ENCODE data around the gene RPUSD2. TPM values are rescaled to one million over a fixed set of nuclear protein-coding genes. Genes with fewer than 3 reads are reported as not detected.
A peak's percentile ranks its signal among the peaks of the same experiment; 100 is the strongest.

RPUSD2 gene, protein sequence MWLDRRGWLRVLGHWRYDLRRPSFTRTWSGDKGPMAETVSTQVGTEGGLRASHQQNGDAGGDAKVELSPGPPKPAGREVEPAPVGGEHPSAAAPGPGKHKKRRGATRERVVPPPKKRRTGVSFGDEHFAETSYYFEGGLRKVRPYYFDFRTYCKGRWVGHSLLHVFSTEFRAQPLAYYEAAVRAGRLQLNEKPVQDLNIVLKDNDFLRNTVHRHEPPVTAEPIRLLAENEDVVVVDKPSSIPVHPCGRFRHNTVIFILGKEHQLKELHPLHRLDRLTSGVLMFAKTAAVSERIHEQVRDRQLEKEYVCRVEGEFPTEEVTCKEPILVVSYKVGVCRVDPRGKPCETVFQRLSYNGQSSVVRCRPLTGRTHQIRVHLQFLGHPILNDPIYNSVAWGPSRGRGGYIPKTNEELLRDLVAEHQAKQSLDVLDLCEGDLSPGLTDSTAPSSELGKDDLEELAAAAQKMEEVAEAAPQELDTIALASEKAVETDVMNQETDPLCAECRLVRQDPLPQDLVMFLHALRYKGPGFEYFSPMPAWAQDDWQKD
- total RNA-seq: 10 to 100 TPM; 33.3 to 41.1 (median 37.0) TPM

DNA sequence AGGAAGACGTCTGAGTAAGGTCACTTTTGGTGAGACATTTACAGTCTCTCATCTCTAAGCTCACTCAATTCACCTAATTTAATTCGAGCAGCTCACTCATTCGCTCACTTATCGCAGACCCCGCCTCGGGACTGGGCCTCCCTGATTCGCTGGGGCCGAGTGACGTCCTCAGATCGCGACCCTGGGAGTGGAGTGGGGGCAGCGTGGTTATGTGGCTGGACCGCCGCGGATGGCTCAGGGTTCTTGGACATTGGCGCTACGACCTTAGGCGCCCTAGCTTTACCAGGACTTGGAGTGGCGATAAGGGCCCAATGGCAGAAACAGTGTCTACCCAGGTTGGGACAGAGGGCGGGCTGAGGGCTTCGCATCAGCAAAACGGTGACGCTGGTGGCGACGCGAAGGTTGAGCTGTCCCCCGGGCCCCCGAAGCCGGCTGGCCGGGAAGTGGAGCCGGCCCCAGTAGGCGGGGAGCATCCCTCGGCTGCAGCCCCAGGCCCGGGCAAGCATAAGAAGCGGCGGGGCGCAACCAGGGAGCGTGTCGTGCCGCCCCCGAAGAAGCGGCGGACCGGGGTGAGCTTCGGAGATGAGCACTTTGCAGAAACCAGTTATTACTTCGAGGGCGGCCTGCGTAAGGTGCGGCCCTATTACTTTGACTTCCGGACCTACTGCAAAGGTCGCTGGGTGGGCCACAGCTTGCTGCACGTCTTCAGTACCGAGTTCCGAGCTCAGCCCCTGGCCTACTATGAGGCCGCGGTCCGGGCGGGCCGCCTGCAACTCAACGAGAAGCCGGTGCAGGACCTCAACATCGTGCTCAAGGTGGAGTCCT is at the start of gene RPUSD2:
TSS of gene RPUSD2 (plus strand) at position 171 of the 825 bp plus-strand sequence. CDS start at position 210, 39 bp downstream.
- H3K4me3 Mint-ChIP-seq: peak within 1 kb of the TSS; percentile 91
- H3K27me3 Mint-ChIP-seq (ENCODE audit: low read depth): no peaks in the 10 kb centered on the region
- peak; percentile 71 to 73 for ATAC-seq
- peak; percentile 89 for DNase-seq
- peaks cover 13% of the 10 kb centered on the region for H3K36me3 Mint-ChIP-seq (ENCODE audit: insufficient read depth)
- H3K9me3 Mint-ChIP-seq: no peaks in the 10 kb centered on the region
- H3K4me1 Mint-ChIP-seq (ENCODE audit: low read depth): peaks cover 31% of the 10 kb centered on the region

DNA sequence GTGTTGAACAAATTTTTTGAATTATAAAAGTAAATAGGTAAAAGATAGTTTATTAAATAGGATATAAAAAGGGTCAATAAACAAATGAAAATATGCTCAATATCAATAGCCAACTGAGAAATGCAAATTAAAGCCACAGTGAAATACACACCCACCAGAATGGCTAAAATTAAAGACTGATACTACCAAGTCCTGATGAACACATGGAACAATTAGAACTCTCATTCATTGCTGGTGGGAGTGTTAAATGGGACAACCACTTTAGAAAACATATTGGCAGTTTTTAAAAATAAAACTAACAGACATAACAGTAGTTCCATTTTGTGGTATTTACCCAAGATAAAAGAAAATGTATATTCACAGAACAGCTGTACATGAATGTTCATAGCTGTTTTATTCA is 45.5 kb upstream of the RPUSD2 start:
- Mint-ChIP-seq H3K4me3 (no peak overlapping the region), H3K27me3 (ENCODE audit: low read depth) (no peaks in the 10 kb centered on the region), H3K36me3 (ENCODE audit: insufficient read depth) (no peaks in the 10 kb centered on the region), H3K4me1 (ENCODE audit: low read depth) (peaks cover 3% of the 10 kb centered on the region), H3K9me3 (no peaks in the 10 kb centered on the region)
- DNase-seq (no peak), ATAC-seq (no peak)

DNA sequence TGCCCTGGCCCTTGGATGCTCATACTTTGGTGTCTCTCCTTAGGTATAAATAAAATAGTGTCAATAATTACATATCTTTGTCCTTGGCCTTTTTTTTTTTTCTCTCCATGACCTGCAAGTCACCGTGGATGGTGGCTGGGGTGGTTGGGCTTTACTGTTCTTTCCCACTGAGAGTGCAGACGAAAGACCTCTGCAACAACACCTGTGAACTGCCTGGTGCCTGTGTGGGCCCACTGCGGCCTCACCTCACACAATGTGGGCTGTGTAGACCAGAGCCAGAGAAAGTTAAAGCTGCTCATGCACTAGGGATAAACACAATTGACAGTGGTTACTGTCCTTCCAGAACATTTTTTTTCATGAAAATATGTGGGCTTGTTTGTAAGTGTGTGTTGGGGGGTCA is 43.2 kb upstream of the RPUSD2 start:
- H3K9me3 Mint-ChIP-seq: no peaks in the 10 kb centered on the region
- H3K4me1 Mint-ChIP-seq (ENCODE audit: low read depth): no peaks in the 10 kb centered on the region
- no peak overlapping the region for H3K4me3 Mint-ChIP-seq
- DNase-seq (no peak), ATAC-seq (no peak)
- H3K36me3 Mint-ChIP-seq (ENCODE audit: insufficient read depth): no peaks in the 10 kb centered on the region
- H3K27me3 Mint-ChIP-seq (ENCODE audit: low read depth): no peaks in the 10 kb centered on the region

DNA sequence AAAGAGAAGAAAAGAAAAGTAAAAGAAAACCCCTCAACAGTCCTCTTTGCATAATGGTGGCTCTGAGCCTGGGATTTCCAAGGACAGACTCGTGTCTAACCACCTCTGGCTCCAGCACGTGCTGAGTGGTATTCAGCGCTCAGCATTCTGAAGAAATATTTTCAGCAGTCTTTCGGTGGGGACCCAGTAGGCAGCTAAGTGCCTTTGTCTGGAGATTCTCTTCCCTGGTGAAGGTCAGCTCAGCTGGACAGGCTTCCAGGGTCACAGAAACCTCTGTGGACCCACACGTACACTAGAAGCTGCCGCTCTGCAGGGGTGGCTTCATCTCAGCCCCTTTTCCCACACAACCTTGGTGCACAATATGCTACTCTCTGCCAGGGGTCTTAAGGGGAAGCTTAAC is 40.3 kb upstream of the RPUSD2 start:
- H3K36me3 Mint-ChIP-seq (ENCODE audit: insufficient read depth): peaks cover 2% of the 10 kb centered on the region
- no peaks in the 10 kb centered on the region for H3K9me3 Mint-ChIP-seq
- no peaks in the 10 kb centered on the region for H3K4me1 Mint-ChIP-seq (ENCODE audit: low read depth)
- DNase-seq: no peak
- no peaks in the 10 kb centered on the region for H3K27me3 Mint-ChIP-seq (ENCODE audit: low read depth)
- ATAC-seq: no peak
- H3K4me3 Mint-ChIP-seq: no peak overlapping the region

DNA sequence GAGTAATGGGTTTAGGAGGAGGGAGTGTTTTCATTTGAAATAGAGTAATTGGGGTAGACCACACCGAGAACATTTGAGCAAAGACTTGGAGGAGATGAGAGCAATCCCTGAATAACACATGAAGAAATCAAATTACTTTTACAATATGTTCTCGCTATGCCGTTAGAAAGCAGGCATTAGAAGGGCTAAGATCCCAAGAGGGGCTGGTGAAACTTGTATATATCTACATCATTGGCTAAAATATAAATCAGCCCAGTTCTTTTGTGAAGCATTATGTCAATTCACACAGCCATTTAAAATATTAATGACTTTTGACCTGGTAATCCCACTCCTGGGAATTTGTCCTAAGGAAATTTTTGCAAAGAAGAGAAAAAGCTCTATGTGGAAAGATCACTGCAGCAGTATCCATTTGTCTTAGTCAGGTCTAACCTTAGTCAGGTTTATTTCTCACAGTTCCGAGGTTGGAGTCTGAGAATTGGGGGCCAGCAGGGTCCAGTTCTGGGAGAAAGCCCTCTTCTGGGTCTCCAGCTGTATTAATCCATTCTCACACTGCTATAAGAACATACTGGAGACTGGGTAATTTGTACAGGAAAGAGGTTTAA is 35.2 kb upstream of the RPUSD2 start:
- Mint-ChIP-seq H3K27me3 (ENCODE audit: low read depth) (no peaks in the 10 kb centered on the region), H3K9me3 (no peaks in the 10 kb centered on the region), H3K4me3 (no peak overlapping the region), H3K4me1 (ENCODE audit: low read depth) (no peaks in the 10 kb centered on the region), H3K36me3 (ENCODE audit: insufficient read depth) (peaks cover 16% of the 10 kb centered on the region)
- ATAC-seq (no peak), DNase-seq (no peak)

DNA sequence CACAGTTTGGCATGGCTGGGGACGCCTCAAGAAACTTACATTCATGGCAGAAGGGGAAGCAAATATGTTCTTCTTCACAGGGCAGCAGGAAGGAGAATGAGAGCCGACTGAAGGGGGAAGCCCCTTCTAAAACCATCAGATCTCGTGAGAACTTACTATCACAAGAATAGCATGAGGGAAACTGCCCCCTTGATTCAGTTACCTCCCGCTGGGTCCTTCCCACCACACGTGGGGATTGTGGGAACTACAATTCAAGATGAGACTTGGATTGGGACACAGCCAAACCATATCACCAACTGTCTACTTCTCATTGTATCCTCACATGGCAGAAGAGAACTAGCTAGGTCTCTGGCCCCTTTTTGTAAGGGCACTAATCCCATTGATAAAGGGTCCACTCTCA is 34.7 kb upstream of the RPUSD2 start:
- Mint-ChIP-seq H3K27me3 (ENCODE audit: low read depth) (no peaks in the 10 kb centered on the region), H3K36me3 (ENCODE audit: insufficient read depth) (peaks cover 20% of the 10 kb centered on the region), H3K4me1 (ENCODE audit: low read depth) (no peaks in the 10 kb centered on the region), H3K9me3 (no peaks in the 10 kb centered on the region), H3K4me3 (no peak overlapping the region)
- ATAC-seq: no peak
- DNase-seq: no peak

DNA sequence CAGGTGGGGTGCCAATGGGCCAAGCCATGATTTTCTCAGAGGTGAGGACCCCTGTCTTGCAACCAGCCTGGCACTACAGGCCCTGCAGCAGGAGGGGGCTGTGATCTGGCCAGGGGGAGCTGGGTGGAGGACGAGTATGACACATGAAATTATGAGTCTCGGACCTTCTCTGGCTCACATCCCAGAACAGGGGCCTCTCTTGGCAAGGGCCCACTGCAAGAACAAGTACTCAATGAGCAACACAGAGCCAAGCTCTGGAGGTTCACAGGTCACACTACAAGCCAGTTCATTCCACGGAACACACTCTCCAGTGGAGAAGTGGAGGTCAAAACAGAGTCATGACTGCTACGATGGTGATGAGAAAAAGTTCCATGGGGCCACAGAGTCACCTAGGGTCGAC is 32.6 kb upstream of the RPUSD2 start:
- no peaks in the 10 kb centered on the region for H3K4me1 Mint-ChIP-seq (ENCODE audit: low read depth)
- no peak for DNase-seq
- no peak overlapping the region for H3K4me3 Mint-ChIP-seq
- no peaks in the 10 kb centered on the region for H3K9me3 Mint-ChIP-seq
- peaks cover 23% of the 10 kb centered on the region for H3K36me3 Mint-ChIP-seq (ENCODE audit: insufficient read depth)
- no peak for ATAC-seq
- no peaks in the 10 kb centered on the region for H3K27me3 Mint-ChIP-seq (ENCODE audit: low read depth)

DNA sequence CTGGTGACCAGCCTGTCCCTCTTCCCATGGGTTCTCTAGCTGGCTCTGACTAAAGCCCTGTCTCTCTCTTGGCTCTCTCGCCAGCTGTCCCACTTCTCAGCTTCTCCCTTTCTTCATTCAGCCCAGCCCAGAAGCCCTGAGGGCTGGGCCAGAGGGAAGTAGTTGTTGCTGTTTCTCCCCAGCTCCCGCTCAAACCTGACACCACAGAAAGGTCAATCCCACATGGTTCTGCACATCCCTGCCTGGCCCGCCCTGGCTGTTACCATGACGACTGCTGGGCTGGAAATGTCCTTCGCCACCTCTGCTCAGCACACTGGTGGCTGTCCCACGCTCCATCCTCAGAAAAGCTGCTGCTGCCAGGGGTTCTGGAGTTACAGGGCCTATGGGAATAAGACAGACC is 30.1 kb upstream of the RPUSD2 start:
- H3K4me1 Mint-ChIP-seq (ENCODE audit: low read depth): peaks cover 1% of the 10 kb centered on the region
- DNase-seq (no peak), ATAC-seq (no peak)
- H3K27me3 Mint-ChIP-seq (ENCODE audit: low read depth): no peaks in the 10 kb centered on the region
- H3K4me3 Mint-ChIP-seq: no peak overlapping the region
- no peaks in the 10 kb centered on the region for H3K9me3 Mint-ChIP-seq
- peaks cover 20% of the 10 kb centered on the region for H3K36me3 Mint-ChIP-seq (ENCODE audit: insufficient read depth)

DNA sequence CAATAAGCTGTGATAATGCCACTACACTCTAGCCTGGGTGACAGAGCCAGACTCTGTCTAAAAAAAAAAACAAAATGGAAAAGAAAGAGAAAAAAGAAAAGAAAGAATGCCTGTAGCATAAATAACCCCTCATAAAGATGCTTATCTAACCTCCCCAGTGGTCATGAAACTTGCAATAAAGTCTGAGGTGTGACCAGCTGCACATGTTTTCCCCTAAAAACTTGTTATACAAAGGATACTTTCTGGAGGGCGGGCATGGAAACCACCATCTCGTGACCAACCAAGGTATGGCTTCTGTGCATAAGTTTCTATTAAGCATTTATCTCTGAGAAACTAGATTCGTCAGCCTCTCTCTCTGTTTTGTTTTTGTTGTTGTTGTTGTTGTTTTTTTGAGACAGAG is 26.0 kb upstream of the RPUSD2 start:
- DNase-seq: no peak
- H3K9me3 Mint-ChIP-seq: no peaks in the 10 kb centered on the region
- no peaks in the 10 kb centered on the region for H3K27me3 Mint-ChIP-seq (ENCODE audit: low read depth)
- H3K4me1 Mint-ChIP-seq (ENCODE audit: low read depth): peaks cover 3% of the 10 kb centered on the region
- peaks cover 18% of the 10 kb centered on the region for H3K36me3 Mint-ChIP-seq (ENCODE audit: insufficient read depth)
- H3K4me3 Mint-ChIP-seq: no peak overlapping the region
- ATAC-seq: no peak

DNA sequence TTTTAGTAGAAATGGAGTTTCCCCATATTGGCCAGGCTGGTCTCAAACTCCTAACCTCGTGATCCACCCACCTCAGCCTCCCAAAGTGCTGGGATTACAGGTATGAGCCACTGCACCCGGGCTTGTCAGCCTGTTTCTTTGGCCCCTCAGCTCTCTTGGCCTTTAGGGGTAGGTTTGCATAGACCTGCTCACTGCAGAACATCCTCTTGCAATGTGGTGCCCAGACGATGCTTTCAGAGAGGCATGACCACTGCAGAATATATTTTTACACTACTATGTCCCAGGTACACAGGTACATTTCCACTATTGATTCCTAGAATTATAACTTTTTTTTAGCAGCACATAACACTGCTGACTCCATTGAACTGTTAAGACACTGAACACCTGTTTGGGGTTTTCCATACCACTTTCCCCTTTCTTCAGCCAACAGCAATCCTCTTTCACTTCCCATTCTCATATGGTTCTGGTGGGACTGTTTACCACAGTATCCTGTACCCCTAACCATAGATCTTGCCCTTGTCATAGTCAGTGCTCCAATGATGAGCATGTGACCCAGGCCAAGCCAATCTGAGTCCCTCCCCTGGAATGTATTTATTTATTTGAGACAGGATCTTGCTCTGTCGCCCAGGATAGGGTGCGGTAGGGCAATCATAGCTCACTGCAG is 25.3 kb upstream of the RPUSD2 start:
- Mint-ChIP-seq H3K4me1 (ENCODE audit: low read depth) (peaks cover 3% of the 10 kb centered on the region), H3K4me3 (no peak overlapping the region), H3K36me3 (ENCODE audit: insufficient read depth) (peaks cover 20% of the 10 kb centered on the region), H3K27me3 (ENCODE audit: low read depth) (no peaks in the 10 kb centered on the region), H3K9me3 (no peaks in the 10 kb centered on the region)
- no peak for ATAC-seq
- no peak for DNase-seq

DNA sequence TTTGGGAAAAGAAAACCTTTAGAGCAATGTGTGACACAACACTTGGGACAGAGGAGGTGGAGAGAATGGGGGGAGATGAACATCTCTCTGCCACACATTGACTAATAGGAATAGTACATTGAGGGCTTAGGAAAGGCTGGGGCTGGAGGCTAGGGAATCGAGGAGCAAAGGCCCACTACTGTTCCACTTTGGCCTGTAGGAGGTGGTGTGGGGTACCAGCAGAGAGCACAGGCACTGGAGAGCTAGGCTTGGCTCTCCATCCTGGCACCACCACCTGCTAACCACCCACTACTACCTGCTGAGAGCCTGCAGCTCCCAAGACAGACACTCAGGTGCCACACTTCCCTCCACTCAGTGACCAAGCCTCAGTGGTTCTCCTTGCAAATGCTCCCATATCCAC is 23.6 kb upstream of the RPUSD2 start:
- H3K4me3 Mint-ChIP-seq: no peak overlapping the region
- peak in 1 of 2 donors; percentile 28 for ATAC-seq
- no peak for DNase-seq
- no peaks in the 10 kb centered on the region for H3K9me3 Mint-ChIP-seq
- no peaks in the 10 kb centered on the region for H3K27me3 Mint-ChIP-seq (ENCODE audit: low read depth)
- peaks cover 29% of the 10 kb centered on the region for H3K36me3 Mint-ChIP-seq (ENCODE audit: insufficient read depth)
- H3K4me1 Mint-ChIP-seq (ENCODE audit: low read depth): peaks cover 3% of the 10 kb centered on the region

DNA sequence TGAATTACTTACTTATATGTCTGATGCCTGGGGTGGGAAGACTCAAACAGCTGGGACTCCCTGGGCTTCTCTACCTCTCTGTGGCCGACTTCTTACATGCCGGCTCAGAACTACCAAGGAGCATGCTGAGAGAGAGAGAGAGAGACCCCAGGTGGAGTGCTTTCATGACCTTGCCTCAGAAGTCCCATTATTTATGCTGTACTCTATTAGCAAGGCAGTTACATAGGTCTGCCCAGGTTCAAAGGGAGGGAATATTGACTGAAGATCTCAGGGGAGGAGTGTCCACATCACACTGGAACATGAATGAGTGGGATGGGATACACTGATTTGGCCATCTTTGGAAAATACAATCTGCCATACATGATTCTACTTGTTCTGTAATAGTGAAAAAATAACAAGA is 20.5 kb upstream of the RPUSD2 start:
- peaks cover 5% of the 10 kb centered on the region for H3K4me1 Mint-ChIP-seq (ENCODE audit: low read depth)
- no peak for ATAC-seq
- peaks cover 39% of the 10 kb centered on the region for H3K36me3 Mint-ChIP-seq (ENCODE audit: insufficient read depth)
- no peak for DNase-seq
- no peaks in the 10 kb centered on the region for H3K27me3 Mint-ChIP-seq (ENCODE audit: low read depth)
- no peak overlapping the region for H3K4me3 Mint-ChIP-seq
- H3K9me3 Mint-ChIP-seq: no peaks in the 10 kb centered on the region

DNA sequence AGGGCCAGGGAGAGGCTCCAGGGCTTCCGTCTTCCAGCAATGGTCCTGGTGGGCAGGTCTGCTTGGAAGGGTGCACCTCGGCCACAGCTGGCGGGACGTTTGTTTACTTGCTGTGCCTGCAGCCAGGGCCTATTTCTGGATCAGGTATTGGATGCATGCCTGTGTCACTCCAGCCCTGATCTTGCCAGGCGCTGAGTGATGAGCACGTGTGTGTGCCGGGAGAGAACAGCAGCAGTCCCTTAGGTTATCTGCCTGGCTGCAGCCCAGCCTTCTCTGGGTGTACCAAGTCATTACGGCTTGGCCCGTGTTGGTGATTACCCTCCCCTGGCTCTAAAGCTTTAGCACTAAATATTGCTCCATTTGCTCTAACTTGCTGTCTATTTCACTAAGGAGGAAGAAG is 19.2 kb upstream of the RPUSD2 start:
- DNase-seq (no peak), ATAC-seq (no peak)
- H3K27me3 Mint-ChIP-seq (ENCODE audit: low read depth): no peaks in the 10 kb centered on the region
- H3K4me1 Mint-ChIP-seq (ENCODE audit: low read depth): peaks cover 2% of the 10 kb centered on the region
- H3K4me3 Mint-ChIP-seq: no peak overlapping the region
- H3K36me3 Mint-ChIP-seq (ENCODE audit: insufficient read depth): peaks cover 48% of the 10 kb centered on the region
- H3K9me3 Mint-ChIP-seq: no peaks in the 10 kb centered on the region

Measured in activated T-cell treated with anti-CD3 and anti-CD28 coated beads, Interleukin-2, amount 50 U/mL, for 4 hours (primary cell).